PC-3 (cell line): Measurements from ENCODE around the gene KSR2. TPM values are rescaled to one million over a fixed set of nuclear protein-coding genes. Genes with fewer than 3 reads are reported as not detected.

Experiments
- ATAC-seq: fragments of 200-7000 bp; cut with Tn5 transposase; 2 replicates; pipeline ENCODE4 v1.9.1; 2020; ENCODE audit warnings: mild to moderate bottlenecking, moderate library complexity
- BruUV-seq: library from RNA; stranded (reverse); fragments of 400-500 nt; replicated peaks from 2 replicates; lab custom pipeline; 2021; lab: Mats Ljungman, UMichigan
- CTCF ChIA-PET: fragments of 300-600 bp; sonication (Branson Sonifier 250); formaldehyde crosslinking; loops from one replicate; lab custom pipeline; 2022; ENCODE audit warnings: antibody characterized with exemption; lab: Charles Lee
- POLR2A ChIA-PET: fragments of 300-600 bp; sonication (Branson Sonifier 250); formaldehyde crosslinking; loops from one replicate; lab custom pipeline; 2022; ENCODE audit warnings: antibody characterized with exemption; ENCODE audit not compliant: unreplicated experiment; lab: Charles Lee
- DNase-seq: peaks from one replicate; pipeline ENCODE4 v3.0.0-alpha.2; 2015
- H2AFZ ChIP-seq: fragments of 300-600 bp; sonication (generic); 2 replicates; pipeline ENCODE4 v1.6.0; 2016; ENCODE audit warnings: antibody characterized with exemption, low read length
- H3F3A ChIP-seq: fragments of 300-600 bp; sonication (generic); one replicate; pipeline ENCODE4 v1.6.0; 2017; ENCODE audit warnings: antibody characterized with exemption, low read length, control low read depth, mild to moderate bottlenecking; ENCODE audit not compliant: unreplicated experiment
- H3K27ac ChIP-seq: fragments of 300-600 bp; sonication (generic); 2 replicates; pipeline ENCODE4 v1.5.1; 2016; ENCODE audit warnings: mild to moderate bottlenecking, low read length
- H3K27me3 ChIP-seq: fragments of 300-600 bp; sonication (generic); 2 replicates; pipeline ENCODE4 v1.6.1; 2016; ENCODE audit warnings: low read length, mixed read lengths
- H3K36me3 ChIP-seq: fragments of 300-600 bp; sonication (generic); 2 replicates; pipeline ENCODE4 v1.6.1; 2016; ENCODE audit warnings: low read depth, mixed run types, low read length, mixed read lengths
- H3K4me1 ChIP-seq: fragments of 300-600 bp; sonication (generic); 2 replicates; pipeline ENCODE4 v1.5.1; 2016; ENCODE audit warnings: low read length; ENCODE audit not compliant: insufficient read depth
- H3K4me2 ChIP-seq: fragments of 300-600 bp; sonication (generic); 2 replicates; pipeline ENCODE4 v1.6.0; 2016; ENCODE audit warnings: low read length
- H3K4me3 ChIP-seq: fragments of 300-600 bp; sonication (generic); 2 replicates; pipeline ENCODE4 v1.5.1; 2016; ENCODE audit warnings: mild to moderate bottlenecking, low read length, mixed read lengths
- H3K79me2 ChIP-seq: fragments of 300-600 bp; sonication (generic); 2 replicates; pipeline ENCODE4 v1.6.1; 2017; ENCODE audit warnings: low read length, mixed read lengths
- H3K9ac ChIP-seq: fragments of 300-600 bp; sonication (generic); 2 replicates; pipeline ENCODE4 v1.6.0; 2016; ENCODE audit warnings: mild to moderate bottlenecking, low read length
- H3K9me2 ChIP-seq: fragments of 300-600 bp; sonication (generic); replicated peaks from 2 replicates; pipeline ENCODE4 v1.6.1; 2016; ENCODE audit warnings: mixed run types, low read length, mixed read lengths
- H3K9me3 ChIP-seq: fragments of 300-600 bp; sonication (generic); 2 replicates; pipeline ENCODE4 v1.6.1; 2016; ENCODE audit warnings: low read length, mixed read lengths
- H4K20me1 ChIP-seq: fragments of 300-600 bp; sonication (generic); 2 replicates; pipeline ENCODE4 v1.6.1; 2016; ENCODE audit warnings: low read length, mixed read lengths
- EZH2 ChIP-seq: fragments of 300-600 bp; sonication (generic); IDR thresholded peaks from one replicate; pipeline ENCODE4 v1.6.1; 2017; ENCODE audit warnings: antibody characterized with exemption, mild to moderate bottlenecking, low read length; ENCODE audit not compliant: unreplicated experiment
- EZH2phosphoT487 ChIP-seq: fragments of 300-600 bp; sonication (generic); IDR thresholded peaks from 2 replicates; pipeline ENCODE4 v1.6.1; 2018; ENCODE audit warnings: mild to moderate bottlenecking, antibody characterized with exemption, low read length, borderline replicate concordance
- intact Hi-C: fragments of 100-400 bp; cut with micrococcal nuclease; formaldehyde crosslinking; loops from 2 replicates; pipeline ENCODE4 v1.9.0; 2023
- total RNA-seq: library from RNA; depleted of rRNA; stranded (reverse); fragments of >200 nt; gene quantifications from 2 replicates; pipeline ENCODE4 v1.2.3, GENCODE V29; 2014
- TF ChIP-seq, protein P1 (sequence below): fragments of 300-600 bp; sonication (generic); conservative IDR thresholded peaks from 2 replicates; pipeline ENCODE4 v1.5.1; 2017; ENCODE audit warnings: antibody characterized with exemption, low read depth, mild to moderate bottlenecking, low read length

KSR2 gene
- total RNA-seq, 1 experiment from 2014 or later, result 0.80 TPM

DNA sequence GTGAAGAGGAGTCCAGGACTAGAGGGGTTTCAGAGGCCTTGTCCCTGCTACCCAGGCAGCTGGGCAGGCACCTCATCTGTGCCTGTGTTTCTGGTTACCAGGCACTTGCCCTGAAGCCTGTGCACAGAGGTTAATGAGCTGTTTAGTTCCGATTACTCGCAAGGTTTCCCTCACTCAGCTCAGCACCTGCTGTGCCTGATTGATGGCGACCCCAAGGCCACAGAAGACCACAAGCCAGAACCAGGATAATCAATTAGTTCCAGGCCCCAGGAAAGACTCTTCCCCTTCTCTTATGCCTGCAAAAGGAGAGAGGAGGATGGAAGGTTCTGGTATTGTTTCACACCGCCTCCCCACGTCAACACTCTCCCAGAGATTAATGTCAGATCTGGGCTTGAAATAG lies 518.6 kb downstream of the KSR2 start:
- Histone ChIP-seq H3K36me3 (no peaks in the 10 kb centered on the region), H3F3A (no peaks in the 10 kb centered on the region), H3K9me2 (no peaks in the 10 kb centered on the region), H3K27me3 (no peaks in the 10 kb centered on the region), H3K9ac (no peak overlapping the region), H3K27ac (no peak overlapping the region), H3K9me3 (no peaks in the 10 kb centered on the region), H3K4me2 (no peak overlapping the region), H3K4me3 (no peak overlapping the region), H4K20me1 (no peaks in the 10 kb centered on the region), H3K4me1 (no peaks in the 10 kb centered on the region), H2AFZ (no peak overlapping the region), H3K79me2 (no peaks in the 10 kb centered on the region)
- ATAC-seq (no peak), DNase-seq (no peak)
- TF ChIP-seq, protein P1, sequence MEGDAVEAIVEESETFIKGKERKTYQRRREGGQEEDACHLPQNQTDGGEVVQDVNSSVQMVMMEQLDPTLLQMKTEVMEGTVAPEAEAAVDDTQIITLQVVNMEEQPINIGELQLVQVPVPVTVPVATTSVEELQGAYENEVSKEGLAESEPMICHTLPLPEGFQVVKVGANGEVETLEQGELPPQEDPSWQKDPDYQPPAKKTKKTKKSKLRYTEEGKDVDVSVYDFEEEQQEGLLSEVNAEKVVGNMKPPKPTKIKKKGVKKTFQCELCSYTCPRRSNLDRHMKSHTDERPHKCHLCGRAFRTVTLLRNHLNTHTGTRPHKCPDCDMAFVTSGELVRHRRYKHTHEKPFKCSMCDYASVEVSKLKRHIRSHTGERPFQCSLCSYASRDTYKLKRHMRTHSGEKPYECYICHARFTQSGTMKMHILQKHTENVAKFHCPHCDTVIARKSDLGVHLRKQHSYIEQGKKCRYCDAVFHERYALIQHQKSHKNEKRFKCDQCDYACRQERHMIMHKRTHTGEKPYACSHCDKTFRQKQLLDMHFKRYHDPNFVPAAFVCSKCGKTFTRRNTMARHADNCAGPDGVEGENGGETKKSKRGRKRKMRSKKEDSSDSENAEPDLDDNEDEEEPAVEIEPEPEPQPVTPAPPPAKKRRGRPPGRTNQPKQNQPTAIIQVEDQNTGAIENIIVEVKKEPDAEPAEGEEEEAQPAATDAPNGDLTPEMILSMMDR, result no peak
- TF ChIP-seq EZH2phosphoT487 (no peak), EZH2 (no peak)
- ChIA-PET POLR2A (no interaction called here), CTCF (no interaction called here)
- intact Hi-C loops, result no loop called here
- BruUV-seq, result no TSS peak

- no peaks in the 10 kb centered on the region for H3K9me3 ChIP-seq
- no peak overlapping the region for H3K9ac ChIP-seq
- H3K4me1 ChIP-seq, result no peaks in the 10 kb centered on the region
- no peaks in the 10 kb centered on the region for H4K20me1 ChIP-seq
- H3K36me3 ChIP-seq, result no peaks in the 10 kb centered on the region
- ATAC-seq (peak; percentile 68), DNase-seq (no peak)
- no peak overlapping the region for H3K27ac ChIP-seq
- no peak overlapping the region for H2AFZ ChIP-seq
- no peaks in the 10 kb centered on the region for H3K27me3 ChIP-seq
- intact Hi-C loops, result loop anchor here (2.0 kb wide), 1 partner anchor 39 kb away; no protein-coding TSS in a partner anchor
- no peaks in the 10 kb centered on the region for H3F3A ChIP-seq
- no peaks in the 10 kb centered on the region for H3K79me2 ChIP-seq
- no TSS peak for BruUV-seq
- ChIA-PET POLR2A (no interaction called here), CTCF (no interaction called here)
- no peak overlapping the region for H3K4me3 ChIP-seq
- H3K9me2 ChIP-seq, result no peaks in the 10 kb centered on the region
- H3K4me2 ChIP-seq, result no peak overlapping the region
- TF ChIP-seq, protein P1, result no peak
- no peak for TF ChIP-seq EZH2phosphoT487
- TF ChIP-seq EZH2, result no peak
Observed at GRCh38 chr12:117447665-117448366, 521.0 kb downstream of the KSR2 start.

GRCh38 chr12:117444781-117445180 lies 524.0 kb downstream of the KSR2 start:
- Histone ChIP-seq H3K36me3 (no peaks in the 10 kb centered on the region), H3K9ac (no peak overlapping the region), H3F3A (no peaks in the 10 kb centered on the region), H3K4me2 (no peak overlapping the region), H3K4me1 (0 out of 2 replicates have a peak, but pooled peaks cover 4% of the 10 kb centered on the region), H3K9me3 (no peaks in the 10 kb centered on the region), H3K9me2 (no peaks in the 10 kb centered on the region), H3K27ac (no peak overlapping the region), H4K20me1 (no peaks in the 10 kb centered on the region), H3K4me3 (no peak overlapping the region), H3K79me2 (no peaks in the 10 kb centered on the region), H2AFZ (no peak overlapping the region), H3K27me3 (no peaks in the 10 kb centered on the region)
- DNase-seq (no peak), ATAC-seq (no peak)
- POLR2A ChIA-PET, result no interaction called here
- TF ChIP-seq EZH2 (no peak), EZH2phosphoT487 (no peak)
- TF ChIP-seq, protein P1, result no peak
- CTCF ChIA-PET, result no interaction called here
- no TSS peak for BruUV-seq
- intact Hi-C loops, result no loop called here
